AG10803 (cell line): ENCODE measurements around the gene P2RY14.

Source experiments
- DNase-seq: peaks from one replicate; pipeline ENCODE4 v3.0.0; 2010; ENCODE audit warnings: low read depth
- H3K4me3 ChIP-seq: 2 replicates; pipeline ENCODE4 v1.5.1; 2011; ENCODE audit warnings: mild to moderate bottlenecking, low read length, control low read depth
- CTCF ChIP-seq: conservative IDR thresholded peaks from 2 replicates; pipeline ENCODE4 v1.5.1; 2011; ENCODE audit warnings: mild to moderate bottlenecking, low read length, control low read depth, inconsistent platforms

The P2RY14 gene

GRCh38 chr3:151219056-151219455 is 59.3 kb downstream of the P2RY14 start:
- no peak overlapping the region for H3K4me3 ChIP-seq
- peak; percentile 67 for DNase-seq
- no peak for TF ChIP-seq CTCF

GRCh38 chr3:151218136-151218535 is 60.2 kb downstream of the P2RY14 start:
- no peak overlapping the region for H3K4me3 ChIP-seq
- TF ChIP-seq CTCF, result no peak
- DNase-seq, result no peak

- DNase-seq, result peak; percentile 60
- TF ChIP-seq CTCF, result no peak
Observed at GRCh38 chr3:151216641-151217607, 61.4 kb downstream of the P2RY14 start.

GRCh38 chr3:151214459-151214858 is 63.9 kb downstream of the P2RY14 start:
- no peak for DNase-seq
- H3K4me3 ChIP-seq, result no peak overlapping the region
- no peak for TF ChIP-seq CTCF

More at GRCh38 chr3:151216641-151217607, 61.4 kb downstream of the P2RY14 start:
- H3K4me3 ChIP-seq, result no peak overlapping the region

GRCh38 chr3:151213881-151214280 is 64.5 kb downstream of the P2RY14 start:
- DNase-seq, result no peak
- no peak for TF ChIP-seq CTCF
- no peak overlapping the region for H3K4me3 ChIP-seq

GRCh38 chr3:151213151-151213550 is 65.2 kb downstream of the P2RY14 start:
- no peak for TF ChIP-seq CTCF
- DNase-seq, result no peak
- H3K4me3 ChIP-seq, result no peak overlapping the region
